ENCODE measurements around the gene ANO9.

Gene ANO9

DNA sequence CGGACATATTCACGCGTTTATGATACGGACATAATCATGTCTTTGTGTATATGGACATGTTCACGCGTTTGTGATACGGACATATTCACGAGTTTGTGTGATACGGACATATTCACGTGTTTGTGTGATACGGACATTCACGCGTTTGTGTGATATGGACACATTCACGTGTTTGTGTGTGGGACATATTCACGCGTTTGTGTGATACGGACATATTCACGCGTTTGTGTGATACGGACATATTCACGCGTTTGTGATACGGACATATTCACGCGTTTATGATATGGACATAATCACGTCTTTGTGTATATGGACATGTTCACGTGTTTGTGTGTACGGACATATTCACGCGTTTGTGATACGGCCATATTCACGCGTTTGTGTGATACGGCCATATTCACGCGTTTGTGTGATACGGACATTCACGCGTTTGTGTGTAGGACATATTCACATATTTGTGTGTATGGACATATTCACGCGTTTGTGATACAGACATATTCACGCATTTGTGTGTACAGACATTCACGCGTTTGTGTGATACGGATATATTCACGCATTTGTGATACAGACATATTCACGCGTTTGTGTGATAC, 33.2 kb upstream of the ANO9 start:
- WGBS: 98% methylated on average over 48 of the region's 48 CpGs
- Histone ChIP-seq H3K9ac (ENCODE audit: low read length) (no peak overlapping the region), H2BK12ac (ENCODE audit: low read length in 2 of 2) (no peak overlapping the region), H3K18ac (ENCODE audit: low read depth in 1 of 2, low read length in 2 of 2) (no peak overlapping the region), H2AFZ (ENCODE audit: low read depth, low read length) (no peak overlapping the region), H3K4me2 (ENCODE audit: low read length, poor library complexity, severe bottlenecking) (no peak overlapping the region), H3K27me3 (ENCODE audit: control insufficient read depth in 1 of 2, insufficient read depth in 1 of 2, low read length in 2 of 2) (no peaks in the 10 kb centered on the region), H2BK120ac (ENCODE audit: low read depth, low read length) (no peak overlapping the region), H3K27ac (ENCODE audit: low read length, poor library complexity, severe bottlenecking) (no peak overlapping the region), H3K36me3 (ENCODE audit: control insufficient read depth in 1 of 2, insufficient read depth in 2 of 2, low read depth in 1 of 2, low read length in 2 of 2) (peaks cover 11 to 43% of the 10 kb centered on the region in 2 experiments), H4K91ac (ENCODE audit: low read length) (peak overlapping the region; percentile 22), H2BK15ac (ENCODE audit: low read depth, poor library complexity, severe bottlenecking) (no peak overlapping the region), H3K4ac (ENCODE audit: low read depth in 1 of 2, low read length in 2 of 2) (no peak overlapping the region), H3K79me1 (replicated peaks; ENCODE audit: low read length, poor library complexity, severe bottlenecking) (peaks cover 43% of the 10 kb centered on the region), H3K23ac (ENCODE audit: low read length in 2 of 2) (no peak overlapping the region), H3K9me3 (ENCODE audit: control insufficient read depth, low read length) (no peaks in the 10 kb centered on the region), H3K4me1 (ENCODE audit: control insufficient read depth, insufficient read depth, low read depth, low read length) (peaks cover 22% of the 10 kb centered on the region), H3K14ac (ENCODE audit: low read length in 2 of 2) (no peak overlapping the region), H3K4me3 (ENCODE audit: insufficient read depth in 1 of 2, low read depth in 1 of 2, low read length in 2 of 2) (no peak overlapping the region), H4K8ac (ENCODE audit: low read length) (no peak overlapping the region), H2AK5ac (ENCODE audit: low read length, severe bottlenecking) (no peak overlapping the region), H2BK5ac (ENCODE audit: low read depth, low read length, poor library complexity, severe bottlenecking) (no peak overlapping the region)
- no peak for DNase-seq

GRCh38 chr11:473962-474785, 32.4 kb upstream of the ANO9 start:
- Histone ChIP-seq H3K36me3 (ENCODE audit: control insufficient read depth in 1 of 2, insufficient read depth in 2 of 2, low read depth in 1 of 2, low read length in 2 of 2) (peaks cover 7 to 40% of the 10 kb centered on the region in 2 experiments), H3K23ac (ENCODE audit: low read length in 2 of 2) (no peak overlapping the region), H3K4me3 (ENCODE audit: insufficient read depth in 1 of 2, low read depth in 1 of 2, low read length in 2 of 2) (no peak overlapping the region), H3K27ac (ENCODE audit: low read length, poor library complexity, severe bottlenecking) (no peak overlapping the region), H2AK5ac (ENCODE audit: low read length, severe bottlenecking) (no peak overlapping the region), H3K79me1 (replicated peaks; ENCODE audit: low read length, poor library complexity, severe bottlenecking) (peaks cover 41% of the 10 kb centered on the region), H3K4me1 (ENCODE audit: control insufficient read depth, insufficient read depth, low read depth, low read length) (peaks cover 29% of the 10 kb centered on the region), H2BK120ac (ENCODE audit: low read depth, low read length) (no peak overlapping the region), H3K4me2 (ENCODE audit: low read length, poor library complexity, severe bottlenecking) (no peak overlapping the region), H3K27me3 (ENCODE audit: control insufficient read depth in 1 of 2, insufficient read depth in 1 of 2, low read length in 2 of 2) (no peaks in the 10 kb centered on the region), H3K14ac (ENCODE audit: low read length in 2 of 2) (no peak overlapping the region), H3K9me3 (ENCODE audit: control insufficient read depth, low read length) (no peaks in the 10 kb centered on the region), H3K9ac (ENCODE audit: low read length) (no peak overlapping the region), H2BK5ac (ENCODE audit: low read depth, low read length, poor library complexity, severe bottlenecking) (no peak overlapping the region), H2BK15ac (ENCODE audit: low read depth, poor library complexity, severe bottlenecking) (no peak overlapping the region), H2AFZ (ENCODE audit: low read depth, low read length) (no peak overlapping the region), H2BK12ac (ENCODE audit: low read length in 2 of 2) (peak overlapping the region in 1 of 2 experiments; percentile 16), H3K18ac (ENCODE audit: low read depth in 1 of 2, low read length in 2 of 2) (no peak overlapping the region), H4K91ac (ENCODE audit: low read length) (peak overlapping the region; percentile 43), H4K8ac (ENCODE audit: low read length) (peak overlapping the region; percentile 19), H3K4ac (ENCODE audit: low read depth in 1 of 2, low read length in 2 of 2) (no peak overlapping the region)
- 85% methylated on average over 10 of the region's 22 CpGs for WGBS
- no peak for DNase-seq

DNA sequence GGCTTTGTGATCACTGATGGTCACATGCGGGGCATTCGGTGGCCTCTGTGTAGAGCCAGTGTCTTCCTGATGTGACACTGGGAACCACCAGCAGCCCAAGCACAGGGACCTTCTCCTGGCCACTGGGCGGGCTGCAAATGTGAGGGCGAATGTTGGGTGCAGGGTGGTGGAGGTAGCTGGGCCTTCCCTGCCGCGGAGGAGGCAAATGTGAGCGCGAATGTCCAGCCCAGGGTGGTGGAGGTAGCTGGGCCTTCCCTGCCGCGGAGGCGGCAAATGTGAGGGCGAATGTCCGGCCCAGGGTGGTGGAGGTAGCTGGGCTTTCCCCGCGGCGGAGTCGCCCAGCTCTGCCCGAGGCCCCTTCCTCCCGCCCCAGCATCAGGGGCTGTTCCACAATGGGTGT, 31.6 kb upstream of the ANO9 start:
- Histone ChIP-seq H3K27ac (ENCODE audit: low read length, poor library complexity, severe bottlenecking) (no peak overlapping the region), H3K4ac (ENCODE audit: low read depth in 1 of 2, low read length in 2 of 2) (peak overlapping the region in 1 of 2 experiments; percentile 69), H2AFZ (ENCODE audit: low read depth, low read length) (no peak overlapping the region), H2BK120ac (ENCODE audit: low read depth, low read length) (no peak overlapping the region), H3K36me3 (ENCODE audit: control insufficient read depth in 1 of 2, insufficient read depth in 2 of 2, low read depth in 1 of 2, low read length in 2 of 2) (peaks cover 7 to 36% of the 10 kb centered on the region in 2 experiments), H3K18ac (ENCODE audit: low read depth in 1 of 2, low read length in 2 of 2) (no peak overlapping the region), H2BK15ac (ENCODE audit: low read depth, poor library complexity, severe bottlenecking) (no peak overlapping the region), H4K91ac (ENCODE audit: low read length) (peak overlapping the region; percentile 80), H3K4me1 (ENCODE audit: control insufficient read depth, insufficient read depth, low read depth, low read length) (peaks cover 30% of the 10 kb centered on the region), H2BK5ac (ENCODE audit: low read depth, low read length, poor library complexity, severe bottlenecking) (no peak overlapping the region), H3K4me2 (ENCODE audit: low read length, poor library complexity, severe bottlenecking) (no peak overlapping the region), H3K4me3 (ENCODE audit: insufficient read depth in 1 of 2, low read depth in 1 of 2, low read length in 2 of 2) (no peak overlapping the region), H3K79me1 (replicated peaks; ENCODE audit: low read length, poor library complexity, severe bottlenecking) (peaks cover 39% of the 10 kb centered on the region), H3K23ac (ENCODE audit: low read length in 2 of 2) (no peak overlapping the region), H4K8ac (ENCODE audit: low read length) (no peak overlapping the region), H3K27me3 (ENCODE audit: control insufficient read depth in 1 of 2, insufficient read depth in 1 of 2, low read length in 2 of 2) (no peaks in the 10 kb centered on the region), H3K9ac (ENCODE audit: low read length) (no peak overlapping the region), H2AK5ac (ENCODE audit: low read length, severe bottlenecking) (no peak overlapping the region), H2BK12ac (ENCODE audit: low read length in 2 of 2) (no peak overlapping the region), H3K9me3 (ENCODE audit: control insufficient read depth, low read length) (no peaks in the 10 kb centered on the region), H3K14ac (ENCODE audit: low read length in 2 of 2) (peak overlapping the region in 1 of 2 experiments; percentile 45)
- WGBS: 96% methylated on average over 19 of the region's 19 CpGs
- no peak for DNase-seq

DNA sequence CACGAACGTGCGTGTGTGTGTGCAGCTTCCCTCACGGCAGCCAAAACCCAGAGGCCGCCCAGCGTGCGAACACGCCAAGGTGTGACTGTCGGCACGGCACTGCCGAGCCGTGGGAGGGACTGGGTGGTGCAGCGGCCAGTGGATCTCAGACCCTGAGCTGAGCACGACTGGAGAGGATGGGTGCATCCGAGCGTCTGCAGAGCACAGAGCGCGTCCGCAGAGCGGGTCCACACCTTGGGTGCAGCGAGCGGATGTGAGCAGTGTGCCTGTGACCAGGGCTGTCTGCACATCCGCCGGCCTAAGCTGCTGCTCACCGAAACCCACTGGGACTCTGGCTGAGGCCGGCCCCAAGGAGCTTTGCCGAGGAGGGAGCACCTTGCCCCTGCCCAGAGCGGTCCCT, 31.0 kb upstream of the ANO9 start:
- H4K91ac ChIP-seq (ENCODE audit: low read length): no peak overlapping the region
- H3K14ac ChIP-seq (ENCODE audit: low read length in 2 of 2): no peak overlapping the region
- H3K4me2 ChIP-seq (ENCODE audit: low read length, poor library complexity, severe bottlenecking): no peak overlapping the region
- WGBS: 96% methylated on average over 28 of the region's 28 CpGs
- H3K23ac ChIP-seq (ENCODE audit: low read length in 2 of 2): no peak overlapping the region
- no peak for DNase-seq
- no peak overlapping the region for H2AFZ ChIP-seq (ENCODE audit: low read depth, low read length)
- H3K27ac ChIP-seq (ENCODE audit: low read length, poor library complexity, severe bottlenecking): no peak overlapping the region
- H3K4me3 ChIP-seq (ENCODE audit: insufficient read depth in 1 of 2, low read depth in 1 of 2, low read length in 2 of 2): no peak overlapping the region
- H2AK5ac ChIP-seq (ENCODE audit: low read length, severe bottlenecking): no peak overlapping the region
- no peaks in the 10 kb centered on the region for H3K27me3 ChIP-seq (ENCODE audit: control insufficient read depth in 1 of 2, insufficient read depth in 1 of 2, low read length in 2 of 2)
- H3K79me1 ChIP-seq (replicated peaks; ENCODE audit: low read length, poor library complexity, severe bottlenecking): peaks cover 39% of the 10 kb centered on the region
- no peak overlapping the region for H2BK12ac ChIP-seq (ENCODE audit: low read length in 2 of 2)
- H4K8ac ChIP-seq (ENCODE audit: low read length): no peak overlapping the region
- H3K9ac ChIP-seq (ENCODE audit: low read length): no peak overlapping the region
- H2BK5ac ChIP-seq (ENCODE audit: low read depth, low read length, poor library complexity, severe bottlenecking): no peak overlapping the region
- no peak overlapping the region for H2BK15ac ChIP-seq (ENCODE audit: low read depth, poor library complexity, severe bottlenecking)
- no peak overlapping the region for H3K18ac ChIP-seq (ENCODE audit: low read depth in 1 of 2, low read length in 2 of 2)
- peaks cover 7 to 36% of the 10 kb centered on the region in 2 experiments for H3K36me3 ChIP-seq (ENCODE audit: control insufficient read depth in 1 of 2, insufficient read depth in 2 of 2, low read depth in 1 of 2, low read length in 2 of 2)
- H2BK120ac ChIP-seq (ENCODE audit: low read depth, low read length): no peak overlapping the region
- no peaks in the 10 kb centered on the region for H3K9me3 ChIP-seq (ENCODE audit: control insufficient read depth, low read length)
- no peak overlapping the region for H3K4ac ChIP-seq (ENCODE audit: low read depth in 1 of 2, low read length in 2 of 2)
- peaks cover 29% of the 10 kb centered on the region for H3K4me1 ChIP-seq (ENCODE audit: control insufficient read depth, insufficient read depth, low read depth, low read length)

Data from mesenchymal stem cell (in vitro differentiated cells and primary cell).